Kidney tubule cell (primary cell): ENCODE measurements around the gene INO80B.
"Not testable (repeated sequence)": the region's sequence is repeated elsewhere in the genome, so short reads cannot be mapped to it uniquely, and the experiment has no call there.

Experiments
- DNase-seq: peaks from one replicate; pipeline ENCODE4 v3.0.0-alpha.2; 2018; ENCODE audit warnings: low spot score

INO80B gene

GRCh38 chr2:74426181-74426758 lies 28.6 kb upstream of the INO80B start:
- no peak for DNase-seq

- no peak for DNase-seq
Measured at GRCh38 chr2:74427551-74427950, 27.3 kb upstream of the INO80B start.

GRCh38 chr2:74428675-74429074 lies 26.2 kb upstream of the INO80B start:
- DNase-seq = no peak

- DNase-seq = peak; percentile 57
Measured at GRCh38 chr2:74429487-74430451, 25.1 kb upstream of the INO80B start.

GRCh38 chr2:74430502-74430901 lies 24.4 kb upstream of the INO80B start:
- no peak for DNase-seq

- DNase-seq = no peak
Measured at GRCh38 chr2:74436111-74436805, 18.6 kb upstream of the INO80B start.

GRCh38 chr2:74436848-74437695 lies 17.8 kb upstream of the INO80B start:
- DNase-seq = no peak

GRCh38 chr2:74438248-74438647 lies 16.6 kb upstream of the INO80B start:
- DNase-seq = no peak

GRCh38 chr2:74439373-74439772 lies 15.5 kb upstream of the INO80B start:
- no peak for DNase-seq

- no peak for DNase-seq
Measured at GRCh38 chr2:74439803-74440377, 15.0 kb upstream of the INO80B start.

- DNase-seq = peak; percentile 92
Measured at GRCh38 chr2:74440378-74441169, 14.3 kb upstream of the INO80B start.

- DNase-seq = no peak
Measured at GRCh38 chr2:74441170-74441689, 13.7 kb upstream of the INO80B start.

- DNase-seq = peak; percentile 91
Measured at GRCh38 chr2:74441690-74442482, 13.0 kb upstream of the INO80B start, which contains the start of gene RTKN. TSS of gene RTKN (minus strand) at chr2:74441937. CDS start at chr2:74441816, 121 bp downstream.

- DNase-seq = not testable (repeated sequence)
Measured at GRCh38 chr2:74442483-74443297, 12.2 kb upstream of the INO80B start.

GRCh38 chr2:74444498-74445318 lies 10.2 kb upstream of the INO80B start:
- no peak for DNase-seq

GRCh38 chr2:74447230-74447999 lies 7.5 kb upstream of the INO80B start:
- peak; percentile 31 for DNase-seq

GRCh38 chr2:74448771-74449170 lies 6.1 kb upstream of the INO80B start:
- DNase-seq = no peak
